PFSK-1 (cell line): ENCODE data around the gene ADAMTS10.

ENCODE experiments used
- FOXP2 ChIP-seq: optimal IDR thresholded peaks from 2 replicates; pipeline ENCODE3; 2011; ENCODE audit warnings: borderline replicate concordance, control low read depth, inconsistent platforms; ENCODE audit not compliant: insufficient read depth; ENCODE audit errors: extremely low read length, extremely low read depth
- POLR2AphosphoS5 ChIP-seq: IDR thresholded peaks from 2 replicates; pipeline ENCODE4 v1.6.1; 2012; ENCODE audit warnings: low read depth, mild to moderate bottlenecking, control low read depth, low read length, moderate library complexity
- TAF1 ChIP-seq: IDR thresholded peaks from 2 replicates; pipeline ENCODE4 v1.6.1; 2012; ENCODE audit warnings: low read length, control low read depth, borderline replicate concordance; ENCODE audit not compliant: insufficient read depth
- TF ChIP-seq, protein P1 (sequence below), 2 experiments: IDR thresholded peaks; 2 replicates each; pipeline versions ENCODE4 v1.6.1 to v1.8.0; 2011 to 2012; ENCODE audit warnings: low read depth in 2 of 2, low read length in 2 of 2, control low read depth in 1 of 2, inconsistent platforms in 1 of 2, mild to moderate bottlenecking in 1 of 2, moderate library complexity in 1 of 2; ENCODE audit not compliant: insufficient read depth in 1 of 2

DNA sequence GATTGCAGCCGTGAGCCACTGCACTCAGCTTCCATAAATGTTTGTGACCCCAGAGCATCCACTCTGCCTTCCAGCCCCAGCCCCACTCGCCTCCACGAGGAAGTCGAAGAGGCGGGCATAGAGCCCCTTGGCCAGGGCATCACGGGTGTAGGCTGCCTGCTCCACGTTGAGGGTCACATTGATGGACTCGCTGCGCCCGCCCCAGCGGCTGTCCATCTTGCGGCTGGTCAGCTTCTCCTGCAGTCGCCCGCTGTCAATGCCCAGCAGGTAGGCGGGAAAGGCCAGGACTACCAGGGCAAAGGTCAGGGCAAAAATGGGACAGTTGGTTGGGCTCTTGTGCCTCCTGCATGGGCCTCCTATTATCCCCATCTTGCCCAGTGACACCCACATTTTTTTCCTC lies 60.4 kb downstream of the ADAMTS10 start:
- TF ChIP-seq TAF1: no peak
- no peak for TF ChIP-seq FOXP2
- TF ChIP-seq, protein P1, sequence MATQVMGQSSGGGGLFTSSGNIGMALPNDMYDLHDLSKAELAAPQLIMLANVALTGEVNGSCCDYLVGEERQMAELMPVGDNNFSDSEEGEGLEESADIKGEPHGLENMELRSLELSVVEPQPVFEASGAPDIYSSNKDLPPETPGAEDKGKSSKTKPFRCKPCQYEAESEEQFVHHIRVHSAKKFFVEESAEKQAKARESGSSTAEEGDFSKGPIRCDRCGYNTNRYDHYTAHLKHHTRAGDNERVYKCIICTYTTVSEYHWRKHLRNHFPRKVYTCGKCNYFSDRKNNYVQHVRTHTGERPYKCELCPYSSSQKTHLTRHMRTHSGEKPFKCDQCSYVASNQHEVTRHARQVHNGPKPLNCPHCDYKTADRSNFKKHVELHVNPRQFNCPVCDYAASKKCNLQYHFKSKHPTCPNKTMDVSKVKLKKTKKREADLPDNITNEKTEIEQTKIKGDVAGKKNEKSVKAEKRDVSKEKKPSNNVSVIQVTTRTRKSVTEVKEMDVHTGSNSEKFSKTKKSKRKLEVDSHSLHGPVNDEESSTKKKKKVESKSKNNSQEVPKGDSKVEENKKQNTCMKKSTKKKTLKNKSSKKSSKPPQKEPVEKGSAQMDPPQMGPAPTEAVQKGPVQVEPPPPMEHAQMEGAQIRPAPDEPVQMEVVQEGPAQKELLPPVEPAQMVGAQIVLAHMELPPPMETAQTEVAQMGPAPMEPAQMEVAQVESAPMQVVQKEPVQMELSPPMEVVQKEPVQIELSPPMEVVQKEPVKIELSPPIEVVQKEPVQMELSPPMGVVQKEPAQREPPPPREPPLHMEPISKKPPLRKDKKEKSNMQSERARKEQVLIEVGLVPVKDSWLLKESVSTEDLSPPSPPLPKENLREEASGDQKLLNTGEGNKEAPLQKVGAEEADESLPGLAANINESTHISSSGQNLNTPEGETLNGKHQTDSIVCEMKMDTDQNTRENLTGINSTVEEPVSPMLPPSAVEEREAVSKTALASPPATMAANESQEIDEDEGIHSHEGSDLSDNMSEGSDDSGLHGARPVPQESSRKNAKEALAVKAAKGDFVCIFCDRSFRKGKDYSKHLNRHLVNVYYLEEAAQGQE (IDR thresholded peaks at IDR 0.05; ENCODE audit: insufficient read depth in 1 of 2, low read depth in 2 of 2, low read length in 2 of 2): no peak
- no peak for TF ChIP-seq POLR2AphosphoS5
